ENCODE measurements around the gene ZNF831.

GRCh38 chr20:59178983-59179595 is 15.5 kb downstream of the ZNF831 start:
- TF ChIP-seq POLR2A (IDR thresholded peaks at IDR 0.05; ENCODE audit: borderline replicate concordance, extremely low read depth, insufficient read depth, insufficient read length) (no peak), REST (IDR thresholded peaks at IDR 0.05; ENCODE audit: low read depth) (no peak), EZH2 (IDR thresholded peaks at IDR 0.05) (no peak), POLR2AphosphoS5 (IDR thresholded peaks at IDR 0.05; ENCODE audit: low read depth, low read length) (no peak), MAX (IDR thresholded peaks at IDR 0.05) (no peak), ELF1 (IDR thresholded peaks at IDR 0.05; ENCODE audit: borderline replicate concordance, low read depth) (no peak), CTCF (IDR thresholded peaks at IDR 0.05 in 2 of 3, conservative IDR thresholded peaks at IDR 0.05 in 1 of 3; ENCODE audit: borderline replicate concordance in 1 of 3, insufficient read depth in 1 of 3, low read depth in 2 of 3, low read length in 2 of 3) (no peak), ZBTB33 (IDR thresholded peaks at IDR 0.05; ENCODE audit: extremely low read depth, insufficient replicate concordance, low read length) (no peak), JUND (IDR thresholded peaks at IDR 0.05) (no peak)
